ENCODE results near the gene TNNT1.

- TF ChIP-seq, protein P1, sequence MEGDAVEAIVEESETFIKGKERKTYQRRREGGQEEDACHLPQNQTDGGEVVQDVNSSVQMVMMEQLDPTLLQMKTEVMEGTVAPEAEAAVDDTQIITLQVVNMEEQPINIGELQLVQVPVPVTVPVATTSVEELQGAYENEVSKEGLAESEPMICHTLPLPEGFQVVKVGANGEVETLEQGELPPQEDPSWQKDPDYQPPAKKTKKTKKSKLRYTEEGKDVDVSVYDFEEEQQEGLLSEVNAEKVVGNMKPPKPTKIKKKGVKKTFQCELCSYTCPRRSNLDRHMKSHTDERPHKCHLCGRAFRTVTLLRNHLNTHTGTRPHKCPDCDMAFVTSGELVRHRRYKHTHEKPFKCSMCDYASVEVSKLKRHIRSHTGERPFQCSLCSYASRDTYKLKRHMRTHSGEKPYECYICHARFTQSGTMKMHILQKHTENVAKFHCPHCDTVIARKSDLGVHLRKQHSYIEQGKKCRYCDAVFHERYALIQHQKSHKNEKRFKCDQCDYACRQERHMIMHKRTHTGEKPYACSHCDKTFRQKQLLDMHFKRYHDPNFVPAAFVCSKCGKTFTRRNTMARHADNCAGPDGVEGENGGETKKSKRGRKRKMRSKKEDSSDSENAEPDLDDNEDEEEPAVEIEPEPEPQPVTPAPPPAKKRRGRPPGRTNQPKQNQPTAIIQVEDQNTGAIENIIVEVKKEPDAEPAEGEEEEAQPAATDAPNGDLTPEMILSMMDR (IDR thresholded peaks at IDR 0.05), result no peak
- no peak for TF ChIP-seq POLR2A (IDR thresholded peaks at IDR 0.05)
- TF ChIP-seq POLR2AphosphoS5 (IDR thresholded peaks at IDR 0.05), result no peak
Observed at GRCh38 chr19:55085923-55086715, 62.9 kb downstream of the TNNT1 start.

Data from suprapubic skin (tissue), 4 donors.